A549 (cell line): ENCODE results near the gene SCYGR2. TPM values are rescaled to one million over a fixed set of nuclear protein-coding genes. Genes with fewer than 3 reads are reported as not detected.
A peak's percentile ranks its signal among the peaks of the same experiment; 100 is the strongest.
"Not testable (repeated sequence)": the region's sequence is repeated elsewhere in the genome, so short reads cannot be mapped to it uniquely, and the experiment has no call there.

ENCODE experiments used
- ATAC-seq, 2 experiments: fragments of 200-7000 bp in 1 of 2; fragments of >200 bp in 1 of 2; cut with Nextera tagmentation in 1 of 2; cut with Tn5 transposase in 1 of 2; 3 replicates each; pipeline versions ENCODE4 v1.8.0 to v1.9.1; 2018 to 2020; ENCODE audit warnings: mild to moderate bottlenecking in 1 of 2, moderate library complexity in 1 of 2
- CTCF ChIA-PET: fragments of 300-600 bp; sonication (Branson Sonifier 250); formaldehyde crosslinking; extraction: SDS; loops from one replicate; lab custom pipeline; 2021; ENCODE audit warnings: antibody characterized with exemption, inconsistent platforms; lab: Yijun Ruan, JAX
- POLR2A ChIA-PET: fragments of 350-600 bp; formaldehyde crosslinking; extraction: SDS; loops from one replicate; lab custom pipeline; 2021; ENCODE audit warnings: antibody characterized with exemption, inconsistent platforms; lab: Yijun Ruan, JAX
- DNase-seq, 2 experiments: peaks; one replicate each; pipeline versions ENCODE4 v3.0.0 to v3.0.0-alpha.2; 2011 to 2016; ENCODE audit warnings: low read depth in 1 of 2, low spot score in 1 of 2
- FAIRE-seq: peaks from 2 replicates; lab custom pipeline; 2011; peaks lifted over from hg19 to GRCh38; lab: Jason Lieb, UNC
- H3K27ac ChIP-seq, 2 experiments: fragments of >200 bp; sonication (Bioruptor Twin); formaldehyde crosslinking; 3 replicates each; pipeline ENCODE4 v1.5.1; 2016 to 2017
- H3K4me1 ChIP-seq: fragments of >200 bp; sonication (Bioruptor Twin); formaldehyde crosslinking; 3 replicates; pipeline ENCODE4 v1.6.1; 2016
- H3K4me2 ChIP-seq: fragments of >200 bp; sonication (Bioruptor Twin); formaldehyde crosslinking; 3 replicates; pipeline ENCODE4 v1.6.1; 2016
- H3K4me3 ChIP-seq: fragments of >200 bp; sonication (Bioruptor Twin); formaldehyde crosslinking; 3 replicates; pipeline ENCODE4 v1.5.1; 2016
- H3K9me3 ChIP-seq: fragments of >200 bp; sonication (Bioruptor Twin); formaldehyde crosslinking; 3 replicates; pipeline ENCODE4 v1.6.1; 2016
- CBX2 ChIP-seq: fragments of 200-600 bp; sonication (generic); IDR thresholded peaks from 2 replicates; pipeline ENCODE4 v1.6.1; 2016; ENCODE audit warnings: low read depth, mild to moderate bottlenecking, borderline replicate concordance
- CTCF ChIP-seq: fragments of >200 bp; sonication (Bioruptor Twin); formaldehyde crosslinking; IDR thresholded peaks from 3 replicates; pipeline ENCODE4 v1.5.1; 2016
- EHF ChIP-seq: fragments of 250-450 bp; sonication (Bioruptor Pico); IDR thresholded peaks from 2 replicates; pipeline ENCODE4 v1.5.0; 2020; ENCODE audit warnings: mild to moderate bottlenecking
- GATA3 ChIP-seq: IDR thresholded peaks from 2 replicates; pipeline ENCODE4 v1.6.1; 2012; ENCODE audit warnings: borderline replicate concordance
- HES2 ChIP-seq: fragments of >200 bp; sonication (Bioruptor Twin); formaldehyde crosslinking; IDR thresholded peaks from 2 replicates; pipeline ENCODE4 v1.6.1; 2016
- HOXB13 ChIP-seq: fragments of 250-450 bp; sonication (Bioruptor Pico); IDR thresholded peaks from 2 replicates; pipeline ENCODE4 v1.5.0; 2020; ENCODE audit warnings: low read depth, mild to moderate bottlenecking, moderate library complexity
- HOXB5 ChIP-seq: fragments of 250-450 bp; sonication (Bioruptor Pico); IDR thresholded peaks from 2 replicates; pipeline ENCODE4 v1.5.0; 2020; ENCODE audit warnings: mild to moderate bottlenecking, moderate library complexity
- JUNB ChIP-seq: fragments of >200 bp; sonication (Bioruptor Twin); formaldehyde crosslinking; IDR thresholded peaks from 2 replicates; pipeline ENCODE4 v1.6.1; 2016
- NFE2L2 ChIP-seq: fragments of 150-350 bp; conservative IDR thresholded peaks from 2 replicates; pipeline ENCODE4 v1.6.1; 2014; ENCODE audit warnings: low read length
- NPAS2 ChIP-seq: fragments of 250-450 bp; sonication (Bioruptor Pico); IDR thresholded peaks from 2 replicates; pipeline ENCODE4 v1.8.0; 2022; ENCODE audit warnings: mild to moderate bottlenecking, moderate library complexity, borderline replicate concordance
- PBX3 ChIP-seq: IDR thresholded peaks from 2 replicates; pipeline ENCODE4 v1.6.1; 2012
- RARB ChIP-seq: fragments of 250-450 bp; sonication (Bioruptor Pico); IDR thresholded peaks from 2 replicates; pipeline ENCODE4 v1.8.0; 2021; ENCODE audit warnings: mild to moderate bottlenecking, moderate library complexity
- SMC3 ChIP-seq: fragments of >200 bp; sonication (Bioruptor Twin); formaldehyde crosslinking; IDR thresholded peaks from 3 replicates; pipeline ENCODE4 v1.6.1; 2018; ENCODE audit warnings: inconsistent platforms
- ZFP36 ChIP-seq: fragments of 450-650 bp; IDR thresholded peaks from 2 replicates; pipeline ENCODE4 v1.6.1; 2014; ENCODE audit warnings: borderline replicate concordance; ENCODE audit not compliant: partially characterized antibody
- whole genome bisulfite sequencing: methylation state at CpG from one replicate; pipeline ENCODE4 v1.1.6; 2017; ENCODE audit errors: missing lambda C conversion rate; 5-methylcytosine and 5-hydroxymethylcytosine counted together
- polyA minus RNA-seq: library from RNA; depleted of rRNA, polyadenylated mRNA; stranded (reverse); fragments of >200 nt; gene quantifications from 2 replicates; pipeline ENCODE4 v1.2.3, GENCODE V29; 2011; rRNA and poly(A)+ RNA removed
- polyA plus RNA-seq, 4 experiments: library from polyadenylated mRNA; depleted of rRNA in 3 of 4; stranded (reverse); fragments of >200 nt; fragmentation: RNase III in 1 of 4; extraction: RNeasy Plus Mini Kit Qiagen cat#74134 plus additional on column Dnase treatment in 1 of 4; gene quantifications; 2 replicates in 3 of 4; 3 replicates in 1 of 4; pipeline ENCODE4 v1.2.3, GENCODE V29; 2011 to 2017

The SCYGR2 gene
- not detected in 2 replicates for polyA plus RNA-seq (2011; rRNA removed)
- polyA plus RNA-seq (2012; cell fraction: cytosol; rRNA removed), result not detected in 2 replicates
- polyA plus RNA-seq (2012; cell fraction: nucleus; rRNA removed), result 1.9 TPM in 1 of 2 replicates, not detected in the other
- not detected in 3 replicates for polyA plus RNA-seq (2017; fragmentation: RNase III; extraction: RNeasy Plus Mini Kit Qiagen cat#74134 plus additional on column Dnase treatment)
- polyA minus RNA-seq, result not detected in 2 replicates

- FAIRE-seq, H3K4me1 ChIP-seq, DNase-seq, H3K9me3 ChIP-seq, CTCF ChIA-PET, H3K4me3 ChIP-seq, H3K4me2 ChIP-seq, POLR2A ChIA-PET: not testable (repeated sequence)
- ATAC-seq, result peak; percentile 48 to 54; a peak in 5 of 6 replicates
- peak within 1 kb of the TSS in 1 of 2 experiments; percentile 38; a peak in 2 of 6 replicates for H3K27ac ChIP-seq
- 89% methylated on average over 10 of the region's 16 CpGs for WGBS
Measured at GRCh38 chr2:227598835-227599503, at the start of gene SCYGR2. SCYGR2 (plus strand) TSS chr2:227598893; CDS start chr2:227598893, 0 bp downstream.

GRCh38 chr2:227551836-227552235 lies 46.9 kb upstream of the SCYGR2 start:
- CTCF ChIA-PET, result interaction anchor here (2.0 kb wide), 1 partner anchor 146 kb away, joined by 8 read pairs; no protein-coding TSS in a partner anchor
- Histone ChIP-seq H3K4me3 (no peak overlapping the region), H3K4me1 (no peaks in the 10 kb centered on the region), H3K9me3 (no peaks in the 10 kb centered on the region), H3K27ac (no peak overlapping the region), H3K4me2 (no peak overlapping the region)
- no peak for DNase-seq
- ATAC-seq, result peak in 1 of 2 experiments; percentile 19; a peak in 1 of 6 replicates
- FAIRE-seq, result no peak
- POLR2A ChIA-PET, result no interaction called here
- TF ChIP-seq RARB (CRISPR knock-in tag), result no peak
- TF ChIP-seq, all 56 proteins: peak for 0
- 96% methylated on average over 3 of the region's 3 CpGs for WGBS

- no peak overlapping the region for H3K27ac ChIP-seq
- POLR2A ChIA-PET, result no interaction called here
Measured at GRCh38 chr2:227562581-227562980, 36.1 kb upstream of the SCYGR2 start.

More at GRCh38 chr2:227562581-227562980, 36.1 kb upstream of the SCYGR2 start:
- CTCF ChIA-PET, result no interaction called here
- ATAC-seq, result no peak
- H3K9me3 ChIP-seq, result no peaks in the 10 kb centered on the region
- DNase-seq, result no peak
- no peak for FAIRE-seq
- peak overlapping the region; percentile 27 for H3K4me2 ChIP-seq
- no peak for TF ChIP-seq HES2
- TF ChIP-seq NFE2L2, result no peak
- TF ChIP-seq EHF, result no peak
- TF ChIP-seq CBX2, result no peak
- TF ChIP-seq NPAS2 (CRISPR knock-in tag), result no peak
- TF ChIP-seq SMC3, result no peak
- no peak for TF ChIP-seq JUNB
- TF ChIP-seq GATA3, result no peak
- TF ChIP-seq CTCF, result no peak
- no peak for TF ChIP-seq PBX3
- TF ChIP-seq HOXB5 (CRISPR knock-in tag), result no peak
- no peak for TF ChIP-seq HOXB13 (CRISPR knock-in tag)
- TF ChIP-seq ZFP36, result no peak
- TF ChIP-seq, all 56 proteins: peak for 0
- H3K4me1 ChIP-seq, result peaks cover 11% of the 10 kb centered on the region
- no peak overlapping the region for H3K4me3 ChIP-seq
